T-helper 1 cell treated with Interleukin-12 subunit alpha and Interleukin-12 subunit beta and Interleukin-4 antibody, amounts not matched to agents 30 ng/mL and 1 ng/mL, for 36 hours (primary cell): Measurements from ENCODE around the gene MRPS18B. TPM values are rescaled to one million over a fixed set of nuclear protein-coding genes. Genes with fewer than 3 reads are reported as not detected.

Source experiments
- intact Hi-C: fragments of 100-400 bp; cut with micrococcal nuclease; formaldehyde crosslinking; loops from one replicate; pipeline ENCODE4 v1.15.1; 2024
- total RNA-seq: library from RNA; stranded (reverse); gene quantifications from 2 replicates; pipeline ENCODE4 v1.2.3, GENCODE V29; 2022

MRPS18B gene
- total RNA-seq, 1 donor from 2014 or later: 37.9 TPM

DNA sequence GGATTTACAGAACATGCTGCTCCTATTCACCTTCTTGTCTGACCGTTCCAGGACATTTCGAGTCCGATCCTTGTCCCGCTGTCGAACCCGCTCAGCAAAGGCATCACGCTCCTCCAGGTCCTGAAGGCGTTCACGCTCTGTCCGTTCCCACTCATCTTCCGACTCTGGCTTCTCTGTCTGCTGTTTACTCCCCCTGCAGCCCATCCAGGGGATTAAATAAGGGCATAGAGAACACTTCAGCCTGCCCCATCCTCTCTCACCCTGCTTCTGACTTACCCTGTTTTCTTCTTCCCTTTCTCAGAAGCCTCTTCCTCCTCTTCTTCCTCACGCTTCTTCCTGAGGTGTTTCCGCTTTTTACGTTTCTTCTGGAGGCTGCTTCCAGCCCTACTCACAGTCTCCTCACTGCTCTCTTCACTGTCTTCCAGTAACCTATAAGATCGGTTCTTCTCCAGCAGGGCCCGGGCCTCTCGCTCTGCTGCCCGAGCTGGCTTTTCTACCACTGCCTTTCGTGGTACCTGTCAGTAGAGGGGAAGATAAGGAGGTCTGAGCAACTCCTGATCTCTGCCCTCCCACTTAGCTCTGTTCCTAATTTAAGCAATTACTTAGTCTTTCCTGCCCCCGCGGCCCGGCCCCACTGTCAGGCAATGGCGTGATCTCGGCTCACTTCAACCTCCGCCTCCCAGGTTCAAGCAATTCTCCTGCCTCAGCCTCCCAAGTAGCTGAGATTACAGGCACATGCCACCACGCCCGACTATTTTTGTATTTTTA is 53.3 kb downstream of the MRPS18B start:
- intact Hi-C loops: no loop called here

DNA sequence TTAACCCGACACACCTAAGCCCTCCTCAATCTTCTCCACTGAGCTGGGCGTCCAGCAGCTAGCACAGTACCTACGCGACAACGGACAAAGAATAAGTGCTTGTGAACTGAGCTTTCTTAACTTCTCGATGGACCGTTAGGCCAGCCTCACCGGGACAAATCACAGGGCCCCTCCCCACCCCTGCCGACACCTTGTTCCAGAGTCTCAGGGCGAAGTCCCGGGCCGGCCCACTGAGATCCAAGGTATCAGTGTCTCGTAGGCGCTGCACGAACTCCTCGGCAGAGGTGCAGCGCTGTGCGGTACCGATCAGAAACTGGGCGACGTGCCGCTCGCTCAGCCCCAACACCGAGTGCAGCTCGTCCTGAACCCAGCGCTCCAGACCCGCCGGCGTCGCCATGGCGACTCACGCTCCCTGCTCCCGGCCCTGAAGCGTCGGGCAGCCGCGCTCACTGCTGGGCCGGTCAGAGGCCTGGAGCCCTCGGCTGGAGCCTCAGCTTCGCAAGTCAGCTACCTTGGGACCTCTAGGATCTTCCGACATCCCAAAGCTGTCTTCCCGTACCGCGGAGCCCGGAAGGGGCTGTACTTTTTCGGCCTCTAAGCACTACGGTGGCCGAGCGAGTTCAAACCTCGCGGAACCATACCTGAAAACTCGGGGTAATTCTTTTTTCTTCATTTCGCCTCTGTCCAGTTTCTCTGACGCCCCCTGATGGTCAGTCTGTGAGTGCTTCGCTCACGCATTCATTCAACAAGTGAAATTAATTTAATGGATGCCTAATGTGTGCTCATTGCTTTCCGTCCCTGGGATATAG is 55.0 kb downstream of the MRPS18B start, which contains the start of gene DHX16:
Gene DHX16 (minus strand): TSS at position 562 of the 809 bp plus-strand sequence. CDS start 165 bp downstream, at position 397.
- intact Hi-C loops: loop anchor here (1.0 to 2.0 kb wide), 9 partner anchors 10 to 236 kb away; partner anchors contain the start of genes ABCF1, ATAT1, C6orf136 and GNL1

Other genes starting within 250 kb of the MRPS18B start
- 499 and 512 TPM in 2 replicates for gene HLA-E, start 128.3 kb upstream of the MRPS18B start, total RNA-seq
- 49.4 and 49.7 TPM in 2 replicates for gene GNL1, start 61.4 kb upstream of the MRPS18B start, total RNA-seq
- 22.1 and 22.7 TPM in 2 replicates for gene PRR3, start 60.5 kb upstream of the MRPS18B start, total RNA-seq
- gene ABCF1, start 46.4 kb upstream of the MRPS18B start, total RNA-seq: 103 and 104 TPM in 2 replicates
- 95.2 and 100 TPM in 2 replicates for gene PPP1R10, start 597 bp upstream of the MRPS18B start, total RNA-seq
- gene ATAT1, start 9.0 kb downstream of the MRPS18B start, total RNA-seq: 9.2 and 11.3 TPM in 2 replicates
- 22.2 and 31.1 TPM in 2 replicates for gene C6orf136, start 29.3 kb downstream of the MRPS18B start, total RNA-seq
- 49.5 and 51.0 TPM in 2 replicates for gene DHX16, start 55.2 kb downstream of the MRPS18B start, total RNA-seq
- gene PPP1R18, start 68.8 kb downstream of the MRPS18B start, total RNA-seq: 305 and 322 TPM in 2 replicates
- 28.2 and 32.3 TPM in 2 replicates for gene NRM, start 73.1 kb downstream of the MRPS18B start, total RNA-seq
- 80.0 and 93.3 TPM in 2 replicates for gene MDC1, start 99.4 kb downstream of the MRPS18B start, total RNA-seq
- gene TUBB, start 102.5 kb downstream of the MRPS18B start, total RNA-seq: 905 and 913 TPM in 2 replicates
- gene FLOT1, start 124.8 kb downstream of the MRPS18B start, total RNA-seq: 201 and 206 TPM in 2 replicates
- gene IER3, start 126.7 kb downstream of the MRPS18B start, total RNA-seq: 76.8 and 77.8 TPM in 2 replicates